HG03097 (cell line): ENCODE measurements around the gene OPTN.
"Not testable (repeated sequence)": the region's sequence is repeated elsewhere in the genome, so short reads cannot be mapped to it uniquely, and the experiment has no call there.

Experiments
- ATAC-seq: cut with Tn5 transposase; IDR thresholded peaks from one replicate; pipeline ENCODE4 v1.9.1; 2021; ENCODE audit not compliant: unreplicated experiment, low FRiP score

Gene OPTN

DNA sequence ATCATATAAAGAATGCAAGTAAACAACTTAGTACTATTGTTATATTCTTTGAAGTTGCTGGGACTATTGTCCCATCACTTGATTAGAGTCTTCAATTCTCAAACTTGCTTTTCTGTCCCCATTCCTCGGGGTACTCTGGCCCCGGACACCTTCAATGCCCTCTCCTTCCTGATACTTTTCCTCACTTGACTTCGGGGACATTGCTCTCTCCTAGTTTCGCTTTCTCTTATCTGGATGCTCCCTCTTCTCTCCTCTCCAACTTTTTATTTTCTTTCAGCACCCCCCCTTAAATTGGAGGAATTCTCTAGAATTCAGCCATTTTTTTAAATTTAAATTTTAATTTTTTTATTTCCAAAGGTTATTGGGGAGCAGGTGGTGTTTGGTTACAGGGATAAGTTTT lies 10.6 kb upstream of the OPTN start:
- ATAC-seq: no peak

GRCh38 chr10:13090289-13090688 lies 9.7 kb upstream of the OPTN start:
- ATAC-seq: no peak

DNA sequence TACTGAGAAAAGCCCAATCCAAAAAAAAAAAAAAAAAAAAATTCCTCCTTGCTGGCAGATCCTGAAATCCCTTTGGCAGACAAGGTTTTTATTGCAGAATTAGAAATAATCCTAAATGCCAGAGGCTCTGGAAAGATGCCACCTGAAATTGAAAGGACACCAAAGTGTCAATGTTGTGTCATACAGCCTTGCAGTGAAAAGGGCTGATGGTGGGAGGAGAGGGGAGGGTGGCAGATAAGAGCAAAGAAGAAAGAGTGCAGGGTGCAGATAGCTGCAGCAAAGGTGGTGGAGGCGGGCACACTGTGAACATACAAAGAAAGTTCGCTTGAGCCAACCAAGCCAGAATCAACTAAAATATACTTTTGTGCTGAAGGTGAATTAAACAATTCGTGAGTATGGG lies 8.2 kb upstream of the OPTN start:
- ATAC-seq: no peak

DNA sequence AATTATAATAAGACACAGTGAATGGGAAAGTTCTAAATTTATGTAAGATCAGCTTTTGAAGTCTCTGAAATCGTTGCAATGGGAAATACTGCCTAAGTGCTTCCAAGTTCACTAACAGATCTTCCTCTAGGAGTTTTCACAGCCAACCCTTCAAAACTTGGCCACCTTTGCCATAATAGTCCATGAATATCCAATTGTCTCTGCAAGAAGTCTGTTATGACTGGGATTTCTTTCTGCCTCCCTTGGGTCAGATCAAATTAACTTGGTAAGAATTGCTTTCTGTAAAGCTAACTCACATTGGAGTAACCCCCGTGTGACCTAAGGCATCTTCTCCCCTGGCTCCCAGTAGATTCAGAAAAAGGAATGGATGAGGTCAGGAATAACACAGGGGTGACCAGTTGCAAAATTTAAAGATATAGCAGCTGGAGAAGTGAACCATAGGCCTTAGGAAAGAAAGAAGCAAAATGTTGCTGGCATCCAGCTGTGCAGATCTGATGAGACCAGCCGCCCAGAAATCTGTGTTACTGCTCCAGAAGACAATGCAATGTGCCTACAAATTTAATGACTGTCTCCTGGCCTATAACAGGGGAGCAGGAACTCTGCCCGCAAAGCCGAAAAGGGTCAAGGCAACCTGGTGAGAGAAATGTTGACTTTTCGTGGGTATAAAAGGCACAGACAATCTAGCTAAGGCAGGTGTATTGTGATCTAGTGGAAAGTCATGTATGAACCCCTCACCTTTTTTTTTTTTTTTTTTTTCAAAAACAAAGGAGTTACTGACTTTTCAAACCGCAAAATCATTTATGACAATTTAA lies 7.5 kb upstream of the OPTN start:
- no peak for ATAC-seq

DNA sequence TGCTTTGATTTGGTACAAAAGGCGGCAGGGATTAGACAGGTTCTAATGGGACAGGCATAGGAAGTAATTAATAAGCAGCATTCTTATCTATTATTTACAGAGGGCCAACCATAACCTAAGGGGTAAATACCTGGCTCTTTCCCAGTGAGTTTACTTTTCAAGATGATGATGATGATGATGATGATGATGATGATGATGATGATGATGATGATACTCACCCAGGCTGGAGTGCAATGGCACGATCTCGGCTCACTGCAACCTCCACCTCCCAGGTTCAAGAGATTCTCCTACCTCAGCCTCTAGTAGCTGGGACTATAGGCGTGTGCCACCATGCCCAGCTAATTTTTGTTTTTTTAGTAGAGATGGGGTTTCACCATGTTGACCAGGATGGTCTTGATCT lies 5.9 kb upstream of the OPTN start:
- ATAC-seq: not testable (repeated sequence)

DNA sequence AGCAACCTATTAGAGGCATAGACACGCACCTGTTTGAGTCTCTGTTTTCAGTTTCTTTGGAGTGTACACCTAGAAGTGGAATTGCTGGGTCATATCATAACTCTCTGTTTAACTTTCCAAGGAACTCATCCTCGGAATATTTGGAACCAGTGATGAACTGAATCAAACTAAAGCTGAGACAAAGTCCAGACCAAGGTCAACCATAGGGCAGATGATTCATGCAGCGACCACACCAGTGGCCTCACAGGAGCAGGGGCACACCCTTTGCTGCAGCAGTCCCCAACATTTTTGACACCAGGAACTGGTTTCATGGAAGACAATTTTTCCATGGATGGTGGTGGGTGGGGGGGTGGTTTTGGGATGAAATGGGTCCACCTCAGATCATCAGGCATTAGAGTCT lies 4.9 kb upstream of the OPTN start:
- ATAC-seq: no peak

GRCh38 chr10:13095929-13096328 lies 4.0 kb upstream of the OPTN start:
- no peak for ATAC-seq

DNA sequence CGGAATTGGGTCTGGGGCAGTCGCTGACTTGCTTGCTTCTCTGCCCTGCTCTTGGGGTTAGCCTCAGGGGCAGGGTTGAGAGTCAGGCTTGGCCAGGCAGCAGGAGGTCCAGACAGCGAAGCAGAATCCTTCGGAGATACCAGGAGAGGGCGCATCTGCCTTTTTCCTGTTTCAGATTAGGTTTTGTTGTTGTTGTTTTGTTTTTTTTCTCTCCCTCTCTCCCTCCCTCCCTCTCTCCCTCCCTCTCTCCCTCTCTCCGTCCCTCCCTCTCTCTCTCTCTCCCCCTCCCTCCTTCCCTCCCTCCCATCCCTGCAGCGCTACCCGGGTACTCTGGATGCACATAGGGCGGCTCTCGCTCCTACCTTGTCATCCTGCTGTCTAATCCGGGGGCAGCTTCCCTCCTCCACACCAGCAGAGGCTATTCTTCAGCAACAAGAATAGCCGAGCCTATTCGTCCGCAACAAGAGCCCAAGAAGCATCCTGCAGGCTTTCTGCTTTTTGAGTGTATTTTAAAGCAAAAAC lies 758 bp upstream of the OPTN start:
- peak; percentile 31 for ATAC-seq

DNA sequence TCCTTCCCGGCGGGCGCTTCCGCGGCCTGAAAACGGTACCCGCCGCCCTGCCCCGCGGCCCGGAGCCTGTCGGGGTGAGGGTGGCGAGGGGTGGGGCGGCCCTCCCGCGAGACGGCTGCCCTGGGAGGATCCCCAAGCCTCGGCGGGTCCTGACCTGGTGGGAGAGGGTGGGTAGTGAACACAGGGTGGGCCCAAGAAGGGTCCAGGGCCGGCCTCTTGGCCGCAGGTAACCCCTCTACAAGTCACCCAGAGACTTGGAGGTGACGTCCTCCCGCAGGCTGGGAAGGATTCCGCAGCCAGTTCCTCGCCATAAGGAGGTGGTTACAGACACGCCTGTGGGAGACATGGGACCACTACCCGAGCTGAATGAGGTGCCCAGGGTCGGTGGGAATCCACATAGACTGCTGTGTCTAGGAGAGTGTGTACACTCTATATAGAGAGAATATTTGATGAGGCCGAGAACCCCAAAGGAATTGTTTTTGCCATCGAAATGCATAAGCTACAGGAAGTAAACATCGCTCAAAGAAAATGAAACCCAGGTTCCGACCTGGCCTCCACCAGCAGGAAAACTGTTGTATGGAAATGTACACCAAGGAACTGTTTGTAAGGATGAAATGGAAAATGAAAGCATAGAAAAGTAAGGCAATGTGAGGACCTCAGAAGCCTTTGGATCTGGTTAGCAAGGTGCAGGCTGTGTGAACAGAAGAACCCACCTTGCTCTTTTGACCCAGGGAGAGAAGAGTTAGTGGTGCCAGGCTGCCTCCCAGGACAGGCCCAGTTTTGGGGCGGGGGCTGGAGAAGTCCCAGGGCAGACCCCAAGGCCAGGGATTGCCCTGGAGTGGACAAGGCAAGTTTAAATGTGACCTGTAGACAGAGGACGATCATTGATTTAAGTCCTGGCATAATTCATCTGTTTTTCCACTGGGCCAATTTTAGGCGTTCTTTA lies 659 bp downstream of the OPTN start:
- peak; percentile 30 for ATAC-seq

GRCh38 chr10:13102002-13102794 lies 2.2 kb downstream of the OPTN start:
- no peak for ATAC-seq

- no peak for ATAC-seq
Measured at GRCh38 chr10:13103554-13103953, 3.6 kb downstream of the OPTN start.

DNA sequence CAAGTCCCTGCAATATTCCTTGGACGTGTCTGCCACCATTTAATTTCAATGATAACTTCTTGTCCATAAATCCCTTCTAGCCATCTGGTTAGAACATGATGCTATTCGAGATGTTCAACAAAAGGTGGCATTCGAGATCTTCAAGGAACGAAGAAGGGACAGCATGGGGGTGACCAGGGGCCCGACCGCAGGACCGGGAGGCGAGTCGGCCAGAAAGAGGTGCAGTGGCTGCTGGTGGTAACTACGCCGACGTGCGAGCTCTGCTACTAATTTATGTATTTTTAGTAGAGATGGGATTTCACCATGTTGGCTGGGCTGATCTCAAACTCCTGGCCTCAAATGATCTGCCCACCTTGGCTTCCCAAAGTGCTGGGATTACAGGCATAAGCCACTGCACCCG lies 4.7 kb downstream of the OPTN start:
- ATAC-seq: no peak

- ATAC-seq: no peak
Measured at GRCh38 chr10:13105184-13105583, 5.2 kb downstream of the OPTN start.

GRCh38 chr10:13106387-13107045 lies 6.6 kb downstream of the OPTN start:
- no peak for ATAC-seq

GRCh38 chr10:13110908-13111307 lies 10.9 kb downstream of the OPTN start:
- ATAC-seq: no peak

GRCh38 chr10:13113544-13113943 lies 13.6 kb downstream of the OPTN start:
- no peak for ATAC-seq

GRCh38 chr10:13115832-13116803 lies 16.2 kb downstream of the OPTN start:
- ATAC-seq: no peak

- no peak for ATAC-seq
Measured at GRCh38 chr10:13117841-13118783, 18.1 kb downstream of the OPTN start.
